ENCODE results near the gene APCDD1. TPM values are rescaled to one million over a fixed set of nuclear protein-coding genes. Genes with fewer than 3 reads are reported as not detected.

Gene APCDD1
- polyA plus RNA-seq, 1 of the 3 experiments (the other 2 are of a cell fraction): 0.02 TPM

- TF ChIP-seq USF1 (IDR thresholded peaks at IDR 0.05; ENCODE audit: borderline replicate concordance, low read depth): no peak
These were observed 46.3 kb upstream of the APCDD1 start (continued) for GRCh38 chr18:10408131-10408530.

GRCh38 chr18:10409041-10409440 lies 45.4 kb upstream of the APCDD1 start:
- CTCF ChIA-PET: no interaction called here
- no peak overlapping the region for H3K4me3 ChIP-seq (ENCODE audit: low read depth in 2 of 2, low read length in 1 of 2)

GRCh38 chr18:10410472-10411308 lies 43.7 kb upstream of the APCDD1 start:
- H3K9ac ChIP-seq: no peak overlapping the region
- H2AFZ ChIP-seq (ENCODE audit: low read depth): no peak overlapping the region
- no peak overlapping the region for H3K4me2 ChIP-seq
- H3K36me3 ChIP-seq (replicated peaks in 1 of 2; ENCODE audit: control insufficient read depth in 1 of 2, insufficient read depth in 2 of 2, low read length in 1 of 2): no peaks in the 10 kb centered on the region
- DNase-seq: no peak
- H3K79me2 ChIP-seq (ENCODE audit: insufficient read depth): no peaks in the 10 kb centered on the region
- no peaks in the 10 kb centered on the region for H3K9me3 ChIP-seq
- no peaks in the 10 kb centered on the region; the same call in 1 of the 2 replicates for H3K27me3 ChIP-seq (ENCODE audit: insufficient read depth)
- no peak overlapping the region for H3K27ac ChIP-seq (ENCODE audit: low read depth in 2 of 2, low read length in 1 of 2)
- no peaks in the 10 kb centered on the region for H4K20me1 ChIP-seq (ENCODE audit: insufficient read depth)
- no peaks in the 10 kb centered on the region for H3F3A ChIP-seq (replicated peaks; ENCODE audit: insufficient read depth)
- ChIA-PET POLR2A (no interaction called here), CTCF (no interaction called here)
- 46% methylated on average over 9 of the region's 11 CpGs for WGBS (ENCODE audit: low lambda C conversion rate)
- no peaks in the 10 kb centered on the region for H3K9me2 ChIP-seq
- H3K4me3 ChIP-seq (ENCODE audit: low read depth in 2 of 2, low read length in 1 of 2): no peak overlapping the region
- peaks cover 5 to 6% of the 10 kb centered on the region in 2 experiments; a peak in 2 of 4 replicates for H3K4me1 ChIP-seq (ENCODE audit: control insufficient read depth in 1 of 2, insufficient read depth in 2 of 2, low read depth in 1 of 2, low read length in 1 of 2)
- TF ChIP-seq NFIC (IDR thresholded peaks at IDR 0.05; ENCODE audit: borderline replicate concordance) (no peak), MXI1 (IDR thresholded peaks at IDR 0.05; ENCODE audit: low read depth, low read length) (no peak), FOXM1 (IDR thresholded peaks at IDR 0.05; ENCODE audit: low read depth) (no peak), TCF12 (IDR thresholded peaks at IDR 0.05) (no peak), SIN3A (IDR thresholded peaks at IDR 0.05; ENCODE audit: borderline replicate concordance, low read depth, low read length) (no peak), FOSL2 (IDR thresholded peaks at IDR 0.05; ENCODE audit: borderline replicate concordance, low read depth) (no peak), POLR2AphosphoS5 (IDR thresholded peaks at IDR 0.05; ENCODE audit: low read depth, low read length) (no peak), FOXJ3 (CRISPR knock-in tag; IDR thresholded peaks at IDR 0.05) (no peak), YY1 (IDR thresholded peaks at IDR 0.05; ENCODE audit: low read depth) (no peak), USF1 (IDR thresholded peaks at IDR 0.05; ENCODE audit: borderline replicate concordance, low read depth) (no peak), TEAD4 (IDR thresholded peaks at IDR 0.05; ENCODE audit: borderline replicate concordance, insufficient read depth) (no peak), RCOR1 (IDR thresholded peaks at IDR 0.05; ENCODE audit: low read length) (no peak), GABPA (IDR thresholded peaks at IDR 0.05; ENCODE audit: low read depth) (no peak), ZBTB33 (IDR thresholded peaks at IDR 0.05; ENCODE audit: borderline replicate concordance, low read depth) (no peak)

More at GRCh38 chr18:10409041-10409440, 45.4 kb upstream of the APCDD1 start:
- H3K9ac ChIP-seq: no peak overlapping the region
- H3K9me3 ChIP-seq: no peaks in the 10 kb centered on the region
- DNase-seq: no peak
- POLR2A ChIA-PET: no interaction called here
- H3K4me2 ChIP-seq: no peak overlapping the region
- H2AFZ ChIP-seq (ENCODE audit: low read depth): no peak overlapping the region
- no peaks in the 10 kb centered on the region for H3F3A ChIP-seq (replicated peaks; ENCODE audit: insufficient read depth)
- TF ChIP-seq NRF1 (IDR thresholded peaks at IDR 0.05; ENCODE audit: low read depth, low read length) (no peak), USF1 (IDR thresholded peaks at IDR 0.05; ENCODE audit: borderline replicate concordance, low read depth) (no peak), POLR2AphosphoS5 (IDR thresholded peaks at IDR 0.05; ENCODE audit: low read depth, low read length) (no peak), PBX3 (IDR thresholded peaks at IDR 0.05) (no peak), EP300 (IDR thresholded peaks at IDR 0.05; ENCODE audit: borderline replicate concordance in 1 of 2, low read depth in 1 of 2, low read length in 1 of 2) (no peak)
- H3K27me3 ChIP-seq (ENCODE audit: insufficient read depth): peaks cover 3% of the 10 kb centered on the region; the same call in 1 of the 2 replicates
- no peak overlapping the region for H3K27ac ChIP-seq (ENCODE audit: low read depth in 2 of 2, low read length in 1 of 2)
- no peaks in the 10 kb centered on the region for H3K79me2 ChIP-seq (ENCODE audit: insufficient read depth)
- no peaks in the 10 kb centered on the region for H3K36me3 ChIP-seq (replicated peaks in 1 of 2; ENCODE audit: control insufficient read depth in 1 of 2, insufficient read depth in 2 of 2, low read length in 1 of 2)
- peaks cover 5 to 9% of the 10 kb centered on the region in 2 experiments; a peak in 2 of 4 replicates for H3K4me1 ChIP-seq (ENCODE audit: control insufficient read depth in 1 of 2, insufficient read depth in 2 of 2, low read depth in 1 of 2, low read length in 1 of 2)
- H3K9me2 ChIP-seq: no peaks in the 10 kb centered on the region
- H4K20me1 ChIP-seq (ENCODE audit: insufficient read depth): no peaks in the 10 kb centered on the region
